ENCODE measurements around the gene C16orf96.
A peak's percentile ranks its signal among the peaks of the same experiment; 100 is the strongest.

C16orf96 gene

GRCh38 chr16:4615384-4616046 lies 59.4 kb downstream of the C16orf96 start:
- ATAC-seq (ENCODE audit: insufficient read depth, low read depth) (no peak), DNase-seq (no peak)
- TF ChIP-seq EZH2 (IDR thresholded peaks at IDR 0.05; ENCODE audit: borderline replicate concordance, low read depth, low read length, severe bottlenecking) (no peak), CTCF (IDR thresholded peaks at IDR 0.05; ENCODE audit: borderline replicate concordance, extremely low read depth, low read length, poor library complexity, severe bottlenecking) (no peak)
- Histone ChIP-seq H3K4me3 (ENCODE audit: low read depth in 1 of 2, low read length in 2 of 2) (peak overlapping the region; percentile 36 to 66; a peak in 3 of 4 replicates), H3K36me3 (ENCODE audit: insufficient read depth, low read length) (peaks cover 10% of the 10 kb centered on the region; the same call in 1 of the 2 replicates), H3K9me3 (ENCODE audit: insufficient read depth, low read length, severe bottlenecking) (no peaks in the 10 kb centered on the region), H3K4me1 (ENCODE audit: insufficient read depth, low read length) (peaks cover 54% of the 10 kb centered on the region), H3K4me2 (ENCODE audit: insufficient read depth, low read length) (peak overlapping the region; percentile 92), H4K20me1 (ENCODE audit: insufficient read depth, low read length) (peaks cover 32% of the 10 kb centered on the region), H3K9ac (ENCODE audit: low read depth, low read length) (peak overlapping the region; percentile 82), H3K79me2 (ENCODE audit: insufficient read depth, low read length) (peaks cover 77% of the 10 kb centered on the region), H3K27ac (ENCODE audit: low read length) (peak overlapping the region; percentile 87), H2AFZ (ENCODE audit: low read depth, low read length) (peak overlapping the region; percentile 87), H3K27me3 (ENCODE audit: insufficient read depth, low read length, poor library complexity) (no peaks in the 10 kb centered on the region)

- Histone ChIP-seq H3K4me3 (ENCODE audit: low read depth in 1 of 2, low read length in 2 of 2) (peak overlapping the region; percentile 78 to 90), H4K20me1 (ENCODE audit: insufficient read depth, low read length) (peaks cover 25% of the 10 kb centered on the region), H3K79me2 (ENCODE audit: insufficient read depth, low read length) (peaks cover 70% of the 10 kb centered on the region), H3K27ac (ENCODE audit: low read length) (peak overlapping the region; percentile 87), H3K9me3 (ENCODE audit: insufficient read depth, low read length, severe bottlenecking) (no peaks in the 10 kb centered on the region), H3K36me3 (ENCODE audit: insufficient read depth, low read length) (peaks cover 10% of the 10 kb centered on the region; the same call in 1 of the 2 replicates), H3K4me2 (ENCODE audit: insufficient read depth, low read length) (peak overlapping the region; percentile 92), H2AFZ (ENCODE audit: low read depth, low read length) (peak overlapping the region; percentile 87), H3K9ac (ENCODE audit: low read depth, low read length) (peak overlapping the region; percentile 90), H3K27me3 (ENCODE audit: insufficient read depth, low read length, poor library complexity) (no peaks in the 10 kb centered on the region), H3K4me1 (ENCODE audit: insufficient read depth, low read length) (peaks cover 54% of the 10 kb centered on the region)
- DNase-seq = peak; percentile 100
- peak; percentile 45 for TF ChIP-seq CTCF (IDR thresholded peaks at IDR 0.05; ENCODE audit: borderline replicate concordance, extremely low read depth, low read length, poor library complexity, severe bottlenecking)
- no peak for TF ChIP-seq EZH2 (IDR thresholded peaks at IDR 0.05; ENCODE audit: borderline replicate concordance, low read depth, low read length, severe bottlenecking)
- ATAC-seq (ENCODE audit: insufficient read depth, low read depth) = peak; percentile 85
Measured at GRCh38 chr16:4616047-4616811, 60.1 kb downstream of the C16orf96 start.

- H3K27ac ChIP-seq (ENCODE audit: low read length) = peak overlapping the region; percentile 84
Measured at GRCh38 chr16:4617880-4618279, 61.7 kb downstream of the C16orf96 start.

More at GRCh38 chr16:4617880-4618279, 61.7 kb downstream of the C16orf96 start:
- H3K27me3 ChIP-seq (ENCODE audit: insufficient read depth, low read length, poor library complexity) = no peaks in the 10 kb centered on the region
- ATAC-seq (ENCODE audit: insufficient read depth, low read depth) (no peak), DNase-seq (no peak)
- no peak overlapping the region for H2AFZ ChIP-seq (ENCODE audit: low read depth, low read length)
- H3K36me3 ChIP-seq (ENCODE audit: insufficient read depth, low read length) = peaks cover 6% of the 10 kb centered on the region; the same call in 1 of the 2 replicates
- peaks cover 55% of the 10 kb centered on the region for H3K79me2 ChIP-seq (ENCODE audit: insufficient read depth, low read length)
- H4K20me1 ChIP-seq (ENCODE audit: insufficient read depth, low read length) = peaks cover 12% of the 10 kb centered on the region
- no peaks in the 10 kb centered on the region for H3K9me3 ChIP-seq (ENCODE audit: insufficient read depth, low read length, severe bottlenecking)
- peak overlapping the region; percentile 75 for H3K4me2 ChIP-seq (ENCODE audit: insufficient read depth, low read length)
- H3K4me1 ChIP-seq (ENCODE audit: insufficient read depth, low read length) = peaks cover 47% of the 10 kb centered on the region
- TF ChIP-seq CTCF (IDR thresholded peaks at IDR 0.05; ENCODE audit: borderline replicate concordance, extremely low read depth, low read length, poor library complexity, severe bottlenecking) (no peak), EZH2 (IDR thresholded peaks at IDR 0.05; ENCODE audit: borderline replicate concordance, low read depth, low read length, severe bottlenecking) (no peak)
- H3K9ac ChIP-seq (ENCODE audit: low read depth, low read length) = peak overlapping the region; percentile 90; the same call in 1 of the 2 replicates
- peak overlapping the region in 1 of 2 experiments; percentile 78; a peak in 2 of 4 replicates for H3K4me3 ChIP-seq (ENCODE audit: low read depth in 1 of 2, low read length in 2 of 2)
